ENCODE results near the gene CENPM.

- TF ChIP-seq CHD4 (IDR thresholded peaks at IDR 0.05; ENCODE audit: insufficient read depth, insufficient replicate concordance, low read depth, low read length, poor library complexity, severe bottlenecking) (no peak), TFAM (CRISPR knock-in tag; conservative IDR thresholded peaks at IDR 0.05) (no peak)
Measured at GRCh38 chr22:41910050-41911000, 36.6 kb downstream of the CENPM start.

Measured in K562 (cell line).